ENCODE data around the gene SERTAD2.

Gene SERTAD2

GRCh38 chr2:64668542-64668941 is 14.8 kb upstream of the SERTAD2 start:
- no peaks in the 10 kb centered on the region for H3K4me1 ChIP-seq (ENCODE audit: control insufficient read depth in 1 of 2, insufficient read depth in 2 of 2, low read length in 2 of 2)
- no peaks in the 10 kb centered on the region for H3K27me3 ChIP-seq (ENCODE audit: insufficient read depth, low read length)
- no peak overlapping the region for H4K8ac ChIP-seq (ENCODE audit: low read depth, low read length)
- H3K18ac ChIP-seq (ENCODE audit: low read length): no peak overlapping the region
- H3K14ac ChIP-seq (ENCODE audit: low read length): no peak overlapping the region
- DNase-seq: no peak
- no peak overlapping the region for H3K9ac ChIP-seq (ENCODE audit: low read length)
- no peaks in the 10 kb centered on the region for H3K79me2 ChIP-seq (ENCODE audit: control insufficient read depth, insufficient read depth, low read length, poor library complexity)
- no peak overlapping the region for H2BK120ac ChIP-seq (ENCODE audit: insufficient read depth, low read length, poor library complexity)
- H3K4me3 ChIP-seq (ENCODE audit: low read depth, low read length): no peak overlapping the region
- H2BK5ac ChIP-seq (ENCODE audit: low read depth, low read length, poor library complexity): no peak overlapping the region
- no CpG with 5 or more reads among the region's 3 CpGs for WGBS (ENCODE audit: extremely low coverage, insufficient coverage, insufficient read length)
- no peaks in the 10 kb centered on the region for H3K36me3 ChIP-seq (ENCODE audit: control insufficient read depth in 1 of 2, insufficient read depth in 2 of 2, low read length in 2 of 2)
- H4K91ac ChIP-seq (ENCODE audit: low read depth, low read length): no peak overlapping the region
- no peaks in the 10 kb centered on the region for H3K9me3 ChIP-seq (ENCODE audit: insufficient read depth, low read depth, low read length)
- H2AK5ac ChIP-seq (ENCODE audit: low read length): no peak overlapping the region
- H3K23ac ChIP-seq (ENCODE audit: low read length): no peak overlapping the region
- no peak overlapping the region for H2AFZ ChIP-seq (ENCODE audit: insufficient read depth, low read length, poor library complexity)
- H3K27ac ChIP-seq (ENCODE audit: low read depth, low read length): no peak overlapping the region
- no peaks in the 10 kb centered on the region for H3K79me1 ChIP-seq (ENCODE audit: low read length)
- no peak overlapping the region for H4K12ac ChIP-seq (ENCODE audit: low read depth, low read length)
- H2BK12ac ChIP-seq (ENCODE audit: low read length): no peak overlapping the region
- H3K4me2 ChIP-seq (ENCODE audit: low read length): no peak overlapping the region
- H3K4ac ChIP-seq (ENCODE audit: low read depth, low read length): no peak overlapping the region

DNA sequence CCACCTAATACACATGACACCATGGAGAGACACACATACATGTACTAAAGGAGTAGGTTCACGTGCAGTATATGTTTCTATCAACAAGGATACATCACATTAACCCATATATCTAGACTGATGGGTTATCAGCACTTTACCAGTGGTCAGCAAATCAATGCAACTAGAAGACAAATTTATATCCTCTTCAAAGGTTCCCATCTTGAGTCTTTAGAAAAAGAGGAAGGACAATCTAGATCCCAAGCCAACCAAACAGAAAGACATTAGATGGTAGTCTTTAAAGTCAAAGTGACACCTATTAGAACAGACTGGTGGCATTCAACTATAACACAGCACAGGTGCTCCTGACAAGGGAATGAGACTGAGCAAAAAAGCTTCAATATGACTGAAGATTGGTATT is 13.8 kb upstream of the SERTAD2 start:
- Histone ChIP-seq H3K9me3 (ENCODE audit: insufficient read depth, low read depth, low read length) (no peaks in the 10 kb centered on the region), H3K4me3 (ENCODE audit: low read depth, low read length) (no peak overlapping the region), H3K14ac (ENCODE audit: low read length) (no peak overlapping the region), H2BK12ac (ENCODE audit: low read length) (no peak overlapping the region), H3K27ac (ENCODE audit: low read depth, low read length) (no peak overlapping the region), H3K79me1 (ENCODE audit: low read length) (no peaks in the 10 kb centered on the region), H3K27me3 (ENCODE audit: insufficient read depth, low read length) (no peaks in the 10 kb centered on the region), H3K9ac (ENCODE audit: low read length) (no peak overlapping the region), H3K4me1 (ENCODE audit: control insufficient read depth in 1 of 2, insufficient read depth in 2 of 2, low read length in 2 of 2) (no peaks in the 10 kb centered on the region), H3K4ac (ENCODE audit: low read depth, low read length) (no peak overlapping the region), H4K8ac (ENCODE audit: low read depth, low read length) (no peak overlapping the region), H4K91ac (ENCODE audit: low read depth, low read length) (no peak overlapping the region), H3K4me2 (ENCODE audit: low read length) (no peak overlapping the region), H3K79me2 (ENCODE audit: control insufficient read depth, insufficient read depth, low read length, poor library complexity) (no peaks in the 10 kb centered on the region), H2BK5ac (ENCODE audit: low read depth, low read length, poor library complexity) (no peak overlapping the region), H2AK5ac (ENCODE audit: low read length) (no peak overlapping the region), H3K23ac (ENCODE audit: low read length) (no peak overlapping the region), H2BK120ac (ENCODE audit: insufficient read depth, low read length, poor library complexity) (no peak overlapping the region), H2AFZ (ENCODE audit: insufficient read depth, low read length, poor library complexity) (no peak overlapping the region), H3K36me3 (ENCODE audit: control insufficient read depth in 1 of 2, insufficient read depth in 2 of 2, low read length in 2 of 2) (no peaks in the 10 kb centered on the region), H3K18ac (ENCODE audit: low read length) (no peak overlapping the region), H4K12ac (ENCODE audit: low read depth, low read length) (no peak overlapping the region)
- DNase-seq: no peak
- whole genome bisulfite sequencing (ENCODE audit: extremely low coverage, insufficient coverage, insufficient read length): no CpG with 5 or more reads among the region's 1 CpG

GRCh38 chr2:64666810-64667438 is 13.2 kb upstream of the SERTAD2 start:
- H3K79me1 ChIP-seq (ENCODE audit: low read length): no peaks in the 10 kb centered on the region
- H3K4me3 ChIP-seq (ENCODE audit: low read depth, low read length): no peak overlapping the region
- no peak overlapping the region for H3K18ac ChIP-seq (ENCODE audit: low read length)
- no peak overlapping the region for H3K4ac ChIP-seq (ENCODE audit: low read depth, low read length)
- H2BK12ac ChIP-seq (ENCODE audit: low read length): no peak overlapping the region
- DNase-seq: no peak
- no peak overlapping the region for H2BK5ac ChIP-seq (ENCODE audit: low read depth, low read length, poor library complexity)
- H3K27me3 ChIP-seq (ENCODE audit: insufficient read depth, low read length): no peaks in the 10 kb centered on the region
- no peak overlapping the region for H2BK120ac ChIP-seq (ENCODE audit: insufficient read depth, low read length, poor library complexity)
- H3K23ac ChIP-seq (ENCODE audit: low read length): no peak overlapping the region
- H4K8ac ChIP-seq (ENCODE audit: low read depth, low read length): no peak overlapping the region
- no peak overlapping the region for H2AK5ac ChIP-seq (ENCODE audit: low read length)
- H3K4me2 ChIP-seq (ENCODE audit: low read length): no peak overlapping the region
- no peaks in the 10 kb centered on the region for H3K4me1 ChIP-seq (ENCODE audit: control insufficient read depth in 1 of 2, insufficient read depth in 2 of 2, low read length in 2 of 2)
- no peaks in the 10 kb centered on the region for H3K36me3 ChIP-seq (ENCODE audit: control insufficient read depth in 1 of 2, insufficient read depth in 2 of 2, low read length in 2 of 2)
- no peak overlapping the region for H3K9ac ChIP-seq (ENCODE audit: low read length)
- H3K14ac ChIP-seq (ENCODE audit: low read length): no peak overlapping the region
- no peak overlapping the region for H4K91ac ChIP-seq (ENCODE audit: low read depth, low read length)
- H3K9me3 ChIP-seq (ENCODE audit: insufficient read depth, low read depth, low read length): no peaks in the 10 kb centered on the region
- H2AFZ ChIP-seq (ENCODE audit: insufficient read depth, low read length, poor library complexity): no peak overlapping the region
- no peaks in the 10 kb centered on the region for H3K79me2 ChIP-seq (ENCODE audit: control insufficient read depth, insufficient read depth, low read length, poor library complexity)
- H4K12ac ChIP-seq (ENCODE audit: low read depth, low read length): no peak overlapping the region
- WGBS (ENCODE audit: extremely low coverage, insufficient coverage, insufficient read length): no CpG with 5 or more reads among the region's 3 CpGs
- H3K27ac ChIP-seq (ENCODE audit: low read depth, low read length): no peak overlapping the region

- Histone ChIP-seq H3K4me1 (ENCODE audit: control insufficient read depth in 1 of 2, insufficient read depth in 2 of 2, low read length in 2 of 2) (no peaks in the 10 kb centered on the region), H3K27me3 (ENCODE audit: insufficient read depth, low read length) (no peaks in the 10 kb centered on the region)
These were observed 12.0 kb upstream of the SERTAD2 start for GRCh38 chr2:64665709-64666108.

More at GRCh38 chr2:64665709-64666108, 12.0 kb upstream of the SERTAD2 start:
- Histone ChIP-seq H3K4me2 (ENCODE audit: low read length) (no peak overlapping the region), H3K36me3 (ENCODE audit: control insufficient read depth in 1 of 2, insufficient read depth in 2 of 2, low read length in 2 of 2) (no peaks in the 10 kb centered on the region), H3K14ac (ENCODE audit: low read length) (no peak overlapping the region), H3K27ac (ENCODE audit: low read depth, low read length) (no peak overlapping the region), H2BK5ac (ENCODE audit: low read depth, low read length, poor library complexity) (no peak overlapping the region), H2BK12ac (ENCODE audit: low read length) (no peak overlapping the region), H3K9ac (ENCODE audit: low read length) (no peak overlapping the region), H3K79me2 (ENCODE audit: control insufficient read depth, insufficient read depth, low read length, poor library complexity) (no peaks in the 10 kb centered on the region), H2BK120ac (ENCODE audit: insufficient read depth, low read length, poor library complexity) (no peak overlapping the region), H3K9me3 (ENCODE audit: insufficient read depth, low read depth, low read length) (no peaks in the 10 kb centered on the region), H3K79me1 (ENCODE audit: low read length) (no peaks in the 10 kb centered on the region), H3K4ac (ENCODE audit: low read depth, low read length) (no peak overlapping the region), H2AK5ac (ENCODE audit: low read length) (no peak overlapping the region), H3K4me3 (ENCODE audit: low read depth, low read length) (no peak overlapping the region), H2AFZ (ENCODE audit: insufficient read depth, low read length, poor library complexity) (no peak overlapping the region), H3K18ac (ENCODE audit: low read length) (no peak overlapping the region), H4K8ac (ENCODE audit: low read depth, low read length) (no peak overlapping the region), H3K23ac (ENCODE audit: low read length) (no peak overlapping the region), H4K12ac (ENCODE audit: low read depth, low read length) (no peak overlapping the region), H4K91ac (ENCODE audit: low read depth, low read length) (no peak overlapping the region)
- no CpG with 5 or more reads among the region's 8 CpGs for WGBS (ENCODE audit: extremely low coverage, insufficient coverage, insufficient read length)
- peak in 1 of 2 donors; percentile 22 for DNase-seq

Data from trophoblast cell (in vitro differentiated cells and primary cell).